Sigmoid colon (tissue), 4 donors: Measurements from ENCODE around the gene CFAP97D2.

Experiments used
- CTCF ChIP-seq, 4 experiments: fragments of 450-650 bp in 3 of 4; fragments of 200-600 bp in 1 of 4; IDR thresholded peaks; one replicate each; pipeline ENCODE4 v1.5.1; 2016 to 2019; ENCODE audit warnings: antibody characterized with exemption in 4 of 4, mild to moderate bottlenecking in 3 of 4, moderate library complexity in 2 of 4
- POLR2AphosphoS5 ChIP-seq, 4 donors: sonication (generic); formaldehyde crosslinking; IDR thresholded peaks; one replicate each; pipeline ENCODE4 v1.6.1; 2017; ENCODE audit warnings: antibody characterized with exemption in 4 of 4

- TF ChIP-seq CTCF (IDR thresholded peaks at IDR 0.05) (no peak), POLR2AphosphoS5 (IDR thresholded peaks at IDR 0.05) (no peak)
Measured at GRCh38 chr13:114259374-114259773, 80.3 kb downstream of the CFAP97D2 start.
